ENCODE data around the gene RPP14.

- TF ChIP-seq, protein P1, sequence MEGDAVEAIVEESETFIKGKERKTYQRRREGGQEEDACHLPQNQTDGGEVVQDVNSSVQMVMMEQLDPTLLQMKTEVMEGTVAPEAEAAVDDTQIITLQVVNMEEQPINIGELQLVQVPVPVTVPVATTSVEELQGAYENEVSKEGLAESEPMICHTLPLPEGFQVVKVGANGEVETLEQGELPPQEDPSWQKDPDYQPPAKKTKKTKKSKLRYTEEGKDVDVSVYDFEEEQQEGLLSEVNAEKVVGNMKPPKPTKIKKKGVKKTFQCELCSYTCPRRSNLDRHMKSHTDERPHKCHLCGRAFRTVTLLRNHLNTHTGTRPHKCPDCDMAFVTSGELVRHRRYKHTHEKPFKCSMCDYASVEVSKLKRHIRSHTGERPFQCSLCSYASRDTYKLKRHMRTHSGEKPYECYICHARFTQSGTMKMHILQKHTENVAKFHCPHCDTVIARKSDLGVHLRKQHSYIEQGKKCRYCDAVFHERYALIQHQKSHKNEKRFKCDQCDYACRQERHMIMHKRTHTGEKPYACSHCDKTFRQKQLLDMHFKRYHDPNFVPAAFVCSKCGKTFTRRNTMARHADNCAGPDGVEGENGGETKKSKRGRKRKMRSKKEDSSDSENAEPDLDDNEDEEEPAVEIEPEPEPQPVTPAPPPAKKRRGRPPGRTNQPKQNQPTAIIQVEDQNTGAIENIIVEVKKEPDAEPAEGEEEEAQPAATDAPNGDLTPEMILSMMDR (conservative IDR thresholded peaks at IDR 0.05; ENCODE audit: low read depth, low read length) = no peak
- TF ChIP-seq EZH2phosphoT487 (IDR thresholded peaks at IDR 0.05; ENCODE audit: borderline replicate concordance, low read length) = no peak
These were observed 45.7 kb upstream of the RPP14 start for GRCh38 chr3:58260261-58260731.

Measured in PC-3 (cell line).